SK-N-SH (cell line): Measurements from ENCODE around the gene FAM162A. TPM values are rescaled to one million over a fixed set of nuclear protein-coding genes. Genes with fewer than 3 reads are reported as not detected.

Experiments
- CTCF ChIA-PET: fragments of 300-600, 350-600 bp; formaldehyde crosslinking; extraction: SDS; loops from one replicate; lab custom pipeline; 2021; lab: Yijun Ruan, JAX
- POLR2A ChIA-PET: fragments of 350-600 bp; sonication (Branson Sonifier 250); formaldehyde crosslinking; extraction: SDS; loops from one replicate; lab custom pipeline; 2020; ENCODE audit warnings: antibody characterized with exemption, inconsistent platforms; lab: Yijun Ruan, JAX
- DNase-seq: peaks from one replicate; pipeline ENCODE4 v3.0.0; 2012
- H2AFZ ChIP-seq: fragments of 200-600 bp; sonication (generic); 2 replicates; pipeline ENCODE4 v1.8.1; 2016; ENCODE audit warnings: antibody characterized with exemption, mild to moderate bottlenecking, low read depth
- H3F3A ChIP-seq: fragments of 200-600 bp; sonication (generic); replicated peaks from 2 replicates; pipeline ENCODE3; 2016; ENCODE audit warnings: antibody characterized with exemption, mild to moderate bottlenecking; ENCODE audit not compliant: insufficient read depth
- H3K27ac ChIP-seq, 2 experiments: fragments of 200-500 bp in 1 of 2; fragments of 200-600 bp in 1 of 2; sonication (Bioruptor generic) in 1 of 2; sonication (generic), shearing (Covaris generic) in 1 of 2; 2 replicates each; pipeline versions ENCODE4 v1.5.1 to v1.6.1; 2014 to 2016; ENCODE audit warnings: low read depth in 2 of 2, inconsistent platforms in 1 of 2, low read length in 1 of 2, mild to moderate bottlenecking in 1 of 2, mixed read lengths in 1 of 2
- H3K27me3 ChIP-seq: fragments of 200-600 bp; sonication (generic), shearing (Covaris generic); 2 replicates; pipeline ENCODE4 v1.6.1; 2016; ENCODE audit warnings: mixed run types; ENCODE audit not compliant: insufficient read depth
- H3K36me3 ChIP-seq, 2 experiments: fragments of 200-500 bp in 1 of 2; fragments of 200-600 bp in 1 of 2; sonication (Bioruptor generic) in 1 of 2; sonication (generic) in 1 of 2; replicated peaks in 1 of 2; 2 replicates each; pipeline versions ENCODE3 to v1.5.1; 2014 to 2016; ENCODE audit warnings: low read length in 1 of 2, mild to moderate bottlenecking in 1 of 2; ENCODE audit not compliant: insufficient read depth in 2 of 2, control insufficient read depth in 1 of 2
- H3K4me1 ChIP-seq, 2 experiments: fragments of 200-500 bp in 1 of 2; fragments of 200-600 bp in 1 of 2; sonication (Bioruptor generic) in 1 of 2; sonication (generic), shearing (Covaris generic) in 1 of 2; 2 replicates each; pipeline versions ENCODE4 v1.5.1 to v1.6.1; 2014 to 2016; ENCODE audit warnings: low read depth in 1 of 2, low read length in 1 of 2, mixed run types in 1 of 2; ENCODE audit not compliant: insufficient read depth in 2 of 2, control insufficient read depth in 1 of 2
- H3K4me2 ChIP-seq: fragments of 200-600 bp; sonication (generic), shearing (Covaris generic); 2 replicates; pipeline ENCODE4 v1.6.1; 2017; ENCODE audit warnings: mixed run types
- H3K4me3 ChIP-seq, 2 experiments: fragments of 200-500 bp in 1 of 2; fragments of 200-600 bp in 1 of 2; sonication (Bioruptor generic) in 1 of 2; sonication (generic), shearing (Covaris generic) in 1 of 2; 2 replicates each; pipeline versions ENCODE4 v1.5.1 to v1.8.1; 2014 to 2016; ENCODE audit warnings: low read depth in 2 of 2, inconsistent platforms in 1 of 2, low read length in 1 of 2, mild to moderate bottlenecking in 1 of 2, mixed read lengths in 1 of 2, moderate library complexity in 1 of 2
- H3K79me2 ChIP-seq: fragments of 200-600 bp; sonication (generic); 2 replicates; pipeline ENCODE4 v1.8.1; 2017; ENCODE audit warnings: mild to moderate bottlenecking; ENCODE audit not compliant: insufficient read depth
- H3K9ac ChIP-seq: fragments of 200-600 bp; sonication (generic); 2 replicates; pipeline ENCODE4 v1.6.1; 2017; ENCODE audit warnings: mixed run types
- H3K9me2 ChIP-seq: fragments of 200-600 bp; sonication (generic); 2 replicates; pipeline ENCODE4 v1.6.1; 2017; ENCODE audit warnings: mixed run types
- H3K9me3 ChIP-seq: fragments of 200-600 bp; sonication (generic); 2 replicates; pipeline ENCODE4 v1.6.1; 2017; ENCODE audit warnings: mixed run types, mild to moderate bottlenecking, moderate library complexity
- H4K20me1 ChIP-seq: fragments of 200-600 bp; sonication (generic); 2 replicates; pipeline ENCODE4 v1.6.1; 2017; ENCODE audit warnings: mild to moderate bottlenecking, mixed run types; ENCODE audit not compliant: insufficient read depth
- FOXM1 ChIP-seq: IDR thresholded peaks from 2 replicates; pipeline ENCODE4 v1.4.0; 2012; ENCODE audit warnings: low read depth, mild to moderate bottlenecking
- GABPA ChIP-seq: IDR thresholded peaks from 2 replicates; pipeline ENCODE4 v1.4.0; 2012; ENCODE audit warnings: low read depth, mild to moderate bottlenecking
- JUND ChIP-seq: IDR thresholded peaks from 2 replicates; pipeline ENCODE4 v1.4.0; 2012
- NFIC ChIP-seq: IDR thresholded peaks from 2 replicates; pipeline ENCODE4 v1.4.0; 2012; ENCODE audit warnings: borderline replicate concordance
- POLR2AphosphoS5 ChIP-seq: IDR thresholded peaks from 2 replicates; pipeline ENCODE4 v1.6.1; 2012; ENCODE audit warnings: low read depth, low read length
- RAD21 ChIP-seq: IDR thresholded peaks from 2 replicates; pipeline ENCODE4 v1.6.1; 2012; ENCODE audit warnings: mild to moderate bottlenecking, low read length
- RCOR1 ChIP-seq: fragments of 150-350 bp; IDR thresholded peaks from 2 replicates; pipeline ENCODE4 v1.6.1; 2017; ENCODE audit warnings: antibody characterized with exemption, low read length
- RFX5 ChIP-seq: IDR thresholded peaks from 2 replicates; pipeline ENCODE4 v1.6.1; 2012; ENCODE audit warnings: mild to moderate bottlenecking, improper control_type of control experiment, low read length
- RXRA ChIP-seq: IDR thresholded peaks from 2 replicates; pipeline ENCODE4 v1.4.0; 2012; ENCODE audit warnings: low read depth, mild to moderate bottlenecking, borderline replicate concordance
- TAF1 ChIP-seq: IDR thresholded peaks from 2 replicates; pipeline ENCODE4 v1.6.1; 2012; ENCODE audit warnings: low read depth, mild to moderate bottlenecking, low read length, moderate library complexity, borderline replicate concordance
- TCF12 ChIP-seq: IDR thresholded peaks from 2 replicates; pipeline ENCODE4 v1.4.0; 2012
- TEAD4 ChIP-seq: IDR thresholded peaks from 2 replicates; pipeline ENCODE4 v1.4.0; 2012; ENCODE audit warnings: mild to moderate bottlenecking, borderline replicate concordance; ENCODE audit not compliant: insufficient read depth
- YY1 ChIP-seq: IDR thresholded peaks from 2 replicates; pipeline ENCODE4 v1.4.0; 2012; ENCODE audit warnings: low read depth, mild to moderate bottlenecking
- WGBS: methylation state at CpG from one replicate; pipeline ENCODE4 v1.1.6; 2017; ENCODE audit warnings: low lambda C conversion rate; 5-methylcytosine and 5-hydroxymethylcytosine counted together
- polyA plus RNA-seq, 3 experiments: library from polyadenylated mRNA; depleted of rRNA; stranded (reverse); fragments of >200 nt; gene quantifications; 2 replicates each; pipeline ENCODE4 v1.2.3, GENCODE V29; 2012
- TF ChIP-seq, protein P1 (sequence below): IDR thresholded peaks from 2 replicates; pipeline ENCODE4 v1.6.1; 2012; ENCODE audit warnings: mild to moderate bottlenecking, low read depth, low read length, moderate library complexity
- TF ChIP-seq, protein P2 (sequence below): IDR thresholded peaks from 2 replicates; pipeline ENCODE4 v1.4.0; 2012; ENCODE audit warnings: low read depth
- TF ChIP-seq, protein P3 (sequence below): fragments of 150-350 bp; IDR thresholded peaks from 2 replicates; pipeline ENCODE4 v1.6.1; 2016; ENCODE audit warnings: mild to moderate bottlenecking, low read depth, low read length
- TF ChIP-seq, protein P4 (sequence below): IDR thresholded peaks from 2 replicates; pipeline ENCODE4 v1.4.0; 2012; ENCODE audit warnings: low read depth, borderline replicate concordance
- TF ChIP-seq, protein P5 (sequence below): fragments of 200-600 bp; sonication (generic); IDR thresholded peaks from 2 replicates; pipeline ENCODE4 v1.6.1; 2017; ENCODE audit warnings: antibody characterized with exemption, mild to moderate bottlenecking, moderate library complexity

The FAM162A gene
- polyA plus RNA-seq, 1 of the 3 experiments (the other 2 are of a cell fraction) = 35.1 TPM

DNA sequence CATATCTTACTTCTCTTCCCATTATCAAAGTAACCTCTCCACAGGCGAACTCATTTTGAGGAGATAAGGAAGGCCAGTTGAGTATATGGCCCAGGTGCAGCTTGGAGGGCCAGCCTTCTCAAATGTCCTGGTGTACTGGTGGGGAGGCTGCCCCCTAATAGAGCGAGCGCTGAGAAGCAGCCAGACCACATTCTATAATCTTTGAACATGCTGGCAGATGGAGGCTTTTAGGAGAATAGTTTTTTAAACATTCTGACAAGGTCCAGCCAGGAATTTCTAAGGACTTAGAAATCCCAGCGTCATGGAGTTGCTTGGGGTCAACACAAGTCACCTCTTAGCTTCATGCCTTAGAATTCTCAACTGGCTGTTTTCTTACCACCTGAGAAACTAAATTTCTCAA, 26.1 kb downstream of the FAM162A start:
- Histone ChIP-seq H4K20me1 (no peaks in the 10 kb centered on the region), H3K36me3 (peaks cover 37 to 46% of the 10 kb centered on the region in 2 experiments), H3K4me2 (no peak overlapping the region), H2AFZ (no peak overlapping the region), H3K27ac (no peak overlapping the region), H3K4me1 (peaks cover 5 to 8% of the 10 kb centered on the region in 2 experiments; a peak in 3 of 4 replicates), H3K79me2 (peaks cover 33% of the 10 kb centered on the region), H3K9ac (no peak overlapping the region), H3K27me3 (no peaks in the 10 kb centered on the region), H3K9me2 (no peaks in the 10 kb centered on the region), H3F3A (peaks cover 2% of the 10 kb centered on the region), H3K4me3 (no peak overlapping the region), H3K9me3 (no peaks in the 10 kb centered on the region)
- TF ChIP-seq YY1 (no peak), RXRA (no peak), POLR2AphosphoS5 (no peak), JUND (no peak), TCF12 (no peak), RFX5 (no peak), RAD21 (no peak), NFIC (no peak), TEAD4 (no peak), FOXM1 (no peak), GABPA (no peak), TAF1 (no peak), RCOR1 (no peak)
- TF ChIP-seq, protein P1, sequence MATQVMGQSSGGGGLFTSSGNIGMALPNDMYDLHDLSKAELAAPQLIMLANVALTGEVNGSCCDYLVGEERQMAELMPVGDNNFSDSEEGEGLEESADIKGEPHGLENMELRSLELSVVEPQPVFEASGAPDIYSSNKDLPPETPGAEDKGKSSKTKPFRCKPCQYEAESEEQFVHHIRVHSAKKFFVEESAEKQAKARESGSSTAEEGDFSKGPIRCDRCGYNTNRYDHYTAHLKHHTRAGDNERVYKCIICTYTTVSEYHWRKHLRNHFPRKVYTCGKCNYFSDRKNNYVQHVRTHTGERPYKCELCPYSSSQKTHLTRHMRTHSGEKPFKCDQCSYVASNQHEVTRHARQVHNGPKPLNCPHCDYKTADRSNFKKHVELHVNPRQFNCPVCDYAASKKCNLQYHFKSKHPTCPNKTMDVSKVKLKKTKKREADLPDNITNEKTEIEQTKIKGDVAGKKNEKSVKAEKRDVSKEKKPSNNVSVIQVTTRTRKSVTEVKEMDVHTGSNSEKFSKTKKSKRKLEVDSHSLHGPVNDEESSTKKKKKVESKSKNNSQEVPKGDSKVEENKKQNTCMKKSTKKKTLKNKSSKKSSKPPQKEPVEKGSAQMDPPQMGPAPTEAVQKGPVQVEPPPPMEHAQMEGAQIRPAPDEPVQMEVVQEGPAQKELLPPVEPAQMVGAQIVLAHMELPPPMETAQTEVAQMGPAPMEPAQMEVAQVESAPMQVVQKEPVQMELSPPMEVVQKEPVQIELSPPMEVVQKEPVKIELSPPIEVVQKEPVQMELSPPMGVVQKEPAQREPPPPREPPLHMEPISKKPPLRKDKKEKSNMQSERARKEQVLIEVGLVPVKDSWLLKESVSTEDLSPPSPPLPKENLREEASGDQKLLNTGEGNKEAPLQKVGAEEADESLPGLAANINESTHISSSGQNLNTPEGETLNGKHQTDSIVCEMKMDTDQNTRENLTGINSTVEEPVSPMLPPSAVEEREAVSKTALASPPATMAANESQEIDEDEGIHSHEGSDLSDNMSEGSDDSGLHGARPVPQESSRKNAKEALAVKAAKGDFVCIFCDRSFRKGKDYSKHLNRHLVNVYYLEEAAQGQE = no peak
- TF ChIP-seq, protein P2, sequence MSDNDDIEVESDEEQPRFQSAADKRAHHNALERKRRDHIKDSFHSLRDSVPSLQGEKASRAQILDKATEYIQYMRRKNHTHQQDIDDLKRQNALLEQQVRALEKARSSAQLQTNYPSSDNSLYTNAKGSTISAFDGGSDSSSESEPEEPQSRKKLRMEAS = no peak
- TF ChIP-seq, protein P3, sequence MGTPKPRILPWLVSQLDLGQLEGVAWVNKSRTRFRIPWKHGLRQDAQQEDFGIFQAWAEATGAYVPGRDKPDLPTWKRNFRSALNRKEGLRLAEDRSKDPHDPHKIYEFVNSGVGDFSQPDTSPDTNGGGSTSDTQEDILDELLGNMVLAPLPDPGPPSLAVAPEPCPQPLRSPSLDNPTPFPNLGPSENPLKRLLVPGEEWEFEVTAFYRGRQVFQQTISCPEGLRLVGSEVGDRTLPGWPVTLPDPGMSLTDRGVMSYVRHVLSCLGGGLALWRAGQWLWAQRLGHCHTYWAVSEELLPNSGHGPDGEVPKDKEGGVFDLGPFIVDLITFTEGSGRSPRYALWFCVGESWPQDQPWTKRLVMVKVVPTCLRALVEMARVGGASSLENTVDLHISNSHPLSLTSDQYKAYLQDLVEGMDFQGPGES = no peak
- TF ChIP-seq, protein P4, sequence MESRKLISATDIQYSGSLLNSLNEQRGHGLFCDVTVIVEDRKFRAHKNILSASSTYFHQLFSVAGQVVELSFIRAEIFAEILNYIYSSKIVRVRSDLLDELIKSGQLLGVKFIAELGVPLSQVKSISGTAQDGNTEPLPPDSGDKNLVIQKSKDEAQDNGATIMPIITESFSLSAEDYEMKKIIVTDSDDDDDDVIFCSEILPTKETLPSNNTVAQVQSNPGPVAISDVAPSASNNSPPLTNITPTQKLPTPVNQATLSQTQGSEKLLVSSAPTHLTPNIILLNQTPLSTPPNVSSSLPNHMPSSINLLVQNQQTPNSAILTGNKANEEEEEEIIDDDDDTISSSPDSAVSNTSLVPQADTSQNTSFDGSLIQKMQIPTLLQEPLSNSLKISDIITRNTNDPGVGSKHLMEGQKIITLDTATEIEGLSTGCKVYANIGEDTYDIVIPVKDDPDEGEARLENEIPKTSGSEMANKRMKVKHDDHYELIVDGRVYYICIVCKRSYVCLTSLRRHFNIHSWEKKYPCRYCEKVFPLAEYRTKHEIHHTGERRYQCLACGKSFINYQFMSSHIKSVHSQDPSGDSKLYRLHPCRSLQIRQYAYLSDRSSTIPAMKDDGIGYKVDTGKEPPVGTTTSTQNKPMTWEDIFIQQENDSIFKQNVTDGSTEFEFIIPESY = no peak
- TF ChIP-seq, protein P5, sequence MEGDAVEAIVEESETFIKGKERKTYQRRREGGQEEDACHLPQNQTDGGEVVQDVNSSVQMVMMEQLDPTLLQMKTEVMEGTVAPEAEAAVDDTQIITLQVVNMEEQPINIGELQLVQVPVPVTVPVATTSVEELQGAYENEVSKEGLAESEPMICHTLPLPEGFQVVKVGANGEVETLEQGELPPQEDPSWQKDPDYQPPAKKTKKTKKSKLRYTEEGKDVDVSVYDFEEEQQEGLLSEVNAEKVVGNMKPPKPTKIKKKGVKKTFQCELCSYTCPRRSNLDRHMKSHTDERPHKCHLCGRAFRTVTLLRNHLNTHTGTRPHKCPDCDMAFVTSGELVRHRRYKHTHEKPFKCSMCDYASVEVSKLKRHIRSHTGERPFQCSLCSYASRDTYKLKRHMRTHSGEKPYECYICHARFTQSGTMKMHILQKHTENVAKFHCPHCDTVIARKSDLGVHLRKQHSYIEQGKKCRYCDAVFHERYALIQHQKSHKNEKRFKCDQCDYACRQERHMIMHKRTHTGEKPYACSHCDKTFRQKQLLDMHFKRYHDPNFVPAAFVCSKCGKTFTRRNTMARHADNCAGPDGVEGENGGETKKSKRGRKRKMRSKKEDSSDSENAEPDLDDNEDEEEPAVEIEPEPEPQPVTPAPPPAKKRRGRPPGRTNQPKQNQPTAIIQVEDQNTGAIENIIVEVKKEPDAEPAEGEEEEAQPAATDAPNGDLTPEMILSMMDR = no peak
- CTCF ChIA-PET = interaction anchor here (1.2 kb wide), 1 partner anchor 26 kb away, joined by 4 read pairs; the partner anchor contains the start of gene FAM162A
- POLR2A ChIA-PET = no interaction called here
- no peak for DNase-seq
- WGBS = 84% methylated on average over 4 of the region's 4 CpGs
